Measurements from ENCODE around the gene BCO1. TPM values are rescaled to one million over a fixed set of nuclear protein-coding genes. Genes with fewer than 3 reads are reported as not detected.
"Not testable (repeated sequence)": the region's sequence is repeated elsewhere in the genome, so short reads cannot be mapped to it uniquely, and the experiment has no call there.

Gene BCO1
- total RNA-seq, 2 donors from 2014 or later: not detected

- no peaks in the 10 kb centered on the region for H3K4me1 ChIP-seq
- H3K9me3 ChIP-seq: no peaks in the 10 kb centered on the region
- no peaks in the 10 kb centered on the region for H3K27me3 ChIP-seq
- TF ChIP-seq CTCF (IDR thresholded peaks at IDR 0.05): no peak
- no peak overlapping the region for H3K4me3 ChIP-seq
- no peak for DNase-seq (ENCODE audit: low spot score)
- no peaks in the 10 kb centered on the region for H3K36me3 ChIP-seq
- H3K27ac ChIP-seq: no peak overlapping the region
These were observed 13.7 kb upstream of the BCO1 start for GRCh38 chr16:81224824-81225223.

GRCh38 chr16:81225697-81226096 lies 12.8 kb upstream of the BCO1 start:
- H3K4me3 ChIP-seq; H3K27ac ChIP-seq; H3K36me3 ChIP-seq; H3K9me3 ChIP-seq; H3K4me1 ChIP-seq; DNase-seq (ENCODE audit: low spot score); H3K27me3 ChIP-seq: not testable (repeated sequence)

GRCh38 chr16:81227785-81228184 lies 10.7 kb upstream of the BCO1 start:
- H3K36me3 ChIP-seq: no peaks in the 10 kb centered on the region
- TF ChIP-seq CTCF (IDR thresholded peaks at IDR 0.05): no peak

GRCh38 chr16:81229811-81230210 lies 8.7 kb upstream of the BCO1 start:
- Histone ChIP-seq H3K4me3 (no peak overlapping the region), H3K4me1 (no peaks in the 10 kb centered on the region), H3K36me3 (no peaks in the 10 kb centered on the region), H3K9me3 (no peaks in the 10 kb centered on the region), H3K27ac (no peak overlapping the region), H3K27me3 (no peaks in the 10 kb centered on the region)
- TF ChIP-seq CTCF (IDR thresholded peaks at IDR 0.05): no peak
- no peak for DNase-seq (ENCODE audit: low spot score)

More at GRCh38 chr16:81227785-81228184, 10.7 kb upstream of the BCO1 start:
- Histone ChIP-seq H3K9me3 (no peaks in the 10 kb centered on the region), H3K27ac (no peak overlapping the region), H3K4me3 (no peak overlapping the region), H3K27me3 (no peaks in the 10 kb centered on the region), H3K4me1 (no peaks in the 10 kb centered on the region)
- DNase-seq (ENCODE audit: low spot score): no peak

- H3K4me3 ChIP-seq: no peak overlapping the region
- no peaks in the 10 kb centered on the region for H3K36me3 ChIP-seq
- no peaks in the 10 kb centered on the region for H3K4me1 ChIP-seq
These were observed 7.5 kb upstream of the BCO1 start for GRCh38 chr16:81231014-81231413.

GRCh38 chr16:81232740-81233367 lies 5.6 kb upstream of the BCO1 start:
- H3K4me3 ChIP-seq: no peak overlapping the region
- no peaks in the 10 kb centered on the region for H3K36me3 ChIP-seq
- DNase-seq (ENCODE audit: low spot score): no peak
- H3K27me3 ChIP-seq: no peaks in the 10 kb centered on the region
- H3K4me1 ChIP-seq: peaks cover 0 to 5% of the 10 kb centered on the region in 2 donors
- H3K27ac ChIP-seq: no peak overlapping the region
- TF ChIP-seq CTCF (IDR thresholded peaks at IDR 0.05): no peak
- H3K9me3 ChIP-seq: no peaks in the 10 kb centered on the region

More at GRCh38 chr16:81231014-81231413, 7.5 kb upstream of the BCO1 start:
- Histone ChIP-seq H3K27ac (no peak overlapping the region), H3K9me3 (no peaks in the 10 kb centered on the region), H3K27me3 (no peaks in the 10 kb centered on the region)
- no peak for TF ChIP-seq CTCF (IDR thresholded peaks at IDR 0.05)
- DNase-seq (ENCODE audit: low spot score): no peak
